Stomach smooth muscle (tissue), 2 donors: Measurements from ENCODE around the gene FBXO45.
"Not testable (repeated sequence)": the region's sequence is repeated elsewhere in the genome, so short reads cannot be mapped to it uniquely, and the experiment has no call there.

Experiments used
- H3K27ac ChIP-seq: one replicate; pipeline ENCODE4 v1.7.0; 2013; ENCODE audit warnings: mild to moderate bottlenecking, low read length, inconsistent platforms
- H3K27me3 ChIP-seq, 2 donors: one replicate each; pipeline ENCODE4 v1.7.0; 2013; ENCODE audit warnings: low read length in 2 of 2; ENCODE audit not compliant: insufficient read depth in 2 of 2, control insufficient read depth in 1 of 2
- H3K36me3 ChIP-seq, 2 donors: one replicate each; pipeline ENCODE4 v1.7.0; 2013; ENCODE audit warnings: low read length in 2 of 2; ENCODE audit not compliant: control insufficient read depth in 2 of 2, insufficient read depth in 2 of 2
- H3K4me1 ChIP-seq: one replicate; pipeline ENCODE4 v1.7.0; 2013; ENCODE audit warnings: low read length; ENCODE audit not compliant: control insufficient read depth, insufficient read depth
- H3K4me3 ChIP-seq, 2 donors: one replicate each; pipeline ENCODE4 v1.7.0; 2013; ENCODE audit warnings: low read length in 2 of 2
- H3K9ac ChIP-seq, 2 donors: one replicate each; pipeline ENCODE4 v1.7.0; 2013; ENCODE audit warnings: low read length in 2 of 2, mild to moderate bottlenecking in 1 of 2
- H3K9me3 ChIP-seq, 2 donors: one replicate each; pipeline ENCODE4 v1.7.0; 2013; ENCODE audit warnings: low read length in 2 of 2; ENCODE audit not compliant: control insufficient read depth in 2 of 2
- donor health status: healthy.
- donor health status: Pancreatic carcinoma.

FBXO45 gene

GRCh38 chr3:196597971-196598733 is 29.7 kb downstream of the FBXO45 start:
- not testable (repeated sequence) for H3K27ac ChIP-seq, H3K36me3 ChIP-seq, H3K27me3 ChIP-seq, H3K9me3 ChIP-seq, H3K9ac ChIP-seq
- Histone ChIP-seq H3K4me1 (peaks cover 14% of the 10 kb centered on the region), H3K4me3 (peak overlapping the region; percentile 58 to 65)

- Histone ChIP-seq H3K27ac (no peak overlapping the region), H3K36me3 (no peaks in the 10 kb centered on the region), H3K4me1 (peaks cover 14% of the 10 kb centered on the region), H3K9me3 (no peaks in the 10 kb centered on the region), H3K9ac (no peak overlapping the region), H3K4me3 (no peak overlapping the region), H3K27me3 (peaks cover 0 to 8% of the 10 kb centered on the region in 2 donors)
These were observed 31.3 kb downstream of the FBXO45 start for GRCh38 chr3:196599734-196600128.

- no peak overlapping the region for H3K9ac ChIP-seq
- no peak overlapping the region for H3K4me3 ChIP-seq
- no peaks in the 10 kb centered on the region for H3K36me3 ChIP-seq
These were observed 31.9 kb downstream of the FBXO45 start for GRCh38 chr3:196600359-196600758.

GRCh38 chr3:196602673-196603072 is 34.2 kb downstream of the FBXO45 start:
- Histone ChIP-seq H3K36me3 (no peaks in the 10 kb centered on the region), H3K9me3 (no peaks in the 10 kb centered on the region), H3K4me3 (no peak overlapping the region), H3K4me1 (no peaks in the 10 kb centered on the region), H3K27ac (no peak overlapping the region), H3K27me3 (peaks cover 0 to 6% of the 10 kb centered on the region in 2 donors), H3K9ac (no peak overlapping the region)

More at GRCh38 chr3:196600359-196600758, 31.9 kb downstream of the FBXO45 start:
- Histone ChIP-seq H3K4me1 (peaks cover 14% of the 10 kb centered on the region), H3K9me3 (no peaks in the 10 kb centered on the region), H3K27me3 (peaks cover 0 to 8% of the 10 kb centered on the region in 2 donors), H3K27ac (no peak overlapping the region)

- Histone ChIP-seq H3K27ac (no peak overlapping the region), H3K9me3 (no peaks in the 10 kb centered on the region), H3K27me3 (peaks cover 0 to 6% of the 10 kb centered on the region in 2 donors), H3K9ac (no peak overlapping the region), H3K4me3 (no peak overlapping the region), H3K36me3 (no peaks in the 10 kb centered on the region), H3K4me1 (no peaks in the 10 kb centered on the region)
These were observed 35.2 kb downstream of the FBXO45 start for GRCh38 chr3:196603683-196604082.

GRCh38 chr3:196604548-196604947 is 36.1 kb downstream of the FBXO45 start:
- peaks cover 0 to 6% of the 10 kb centered on the region in 2 donors for H3K27me3 ChIP-seq
- no peak overlapping the region for H3K4me3 ChIP-seq
- no peaks in the 10 kb centered on the region for H3K9me3 ChIP-seq
- no peak overlapping the region for H3K9ac ChIP-seq
- H3K36me3 ChIP-seq = no peaks in the 10 kb centered on the region
- H3K4me1 ChIP-seq = no peaks in the 10 kb centered on the region
- no peak overlapping the region for H3K27ac ChIP-seq

GRCh38 chr3:196608693-196609092 is 40.2 kb downstream of the FBXO45 start:
- no peak overlapping the region for H3K27ac ChIP-seq
- peaks cover 5% of the 10 kb centered on the region for H3K4me1 ChIP-seq
- H3K9me3 ChIP-seq = no peaks in the 10 kb centered on the region
- H3K4me3 ChIP-seq = no peak overlapping the region
- peaks cover 0 to 5% of the 10 kb centered on the region in 2 donors for H3K27me3 ChIP-seq
- H3K36me3 ChIP-seq = no peaks in the 10 kb centered on the region
- H3K9ac ChIP-seq = no peak overlapping the region

- peaks cover 5% of the 10 kb centered on the region for H3K4me1 ChIP-seq
- H3K9ac ChIP-seq = no peak overlapping the region
- H3K36me3 ChIP-seq = no peaks in the 10 kb centered on the region
- H3K27ac ChIP-seq = peak overlapping the region; percentile 18
- no peak overlapping the region for H3K4me3 ChIP-seq
- H3K9me3 ChIP-seq = no peaks in the 10 kb centered on the region
- peaks cover 0 to 4% of the 10 kb centered on the region in 2 donors for H3K27me3 ChIP-seq
These were observed 40.9 kb downstream of the FBXO45 start for GRCh38 chr3:196609343-196609775.

- Histone ChIP-seq H3K9me3 (no peaks in the 10 kb centered on the region), H3K9ac (no peak overlapping the region), H3K4me1 (peaks cover 5% of the 10 kb centered on the region), H3K4me3 (no peak overlapping the region), H3K27ac (peak overlapping the region; percentile 18), H3K36me3 (no peaks in the 10 kb centered on the region), H3K27me3 (no peaks in the 10 kb centered on the region)
These were observed 41.5 kb downstream of the FBXO45 start for GRCh38 chr3:196609805-196610515.

- Histone ChIP-seq H3K9me3 (no peaks in the 10 kb centered on the region), H3K9ac (no peak overlapping the region), H3K4me3 (no peak overlapping the region), H3K27me3 (no peaks in the 10 kb centered on the region), H3K4me1 (peaks cover 5% of the 10 kb centered on the region), H3K36me3 (no peaks in the 10 kb centered on the region), H3K27ac (peak overlapping the region; percentile 18)
These were observed 43.5 kb downstream of the FBXO45 start for GRCh38 chr3:196611761-196612483.
